ENCODE results near the gene DDR1.

The DDR1 gene

GRCh38 chr6:30840084-30840934 is 44.0 kb upstream of the DDR1 start:
- no peak for TF ChIP-seq OSR1 (CRISPR knock-in tag; IDR thresholded peaks at IDR 0.05)
- no peak for TF ChIP-seq PPARA (CRISPR knock-in tag; IDR thresholded peaks at IDR 0.05; ENCODE audit: borderline replicate concordance)
- TF ChIP-seq RARB (CRISPR knock-in tag; IDR thresholded peaks at IDR 0.05) = no peak
- no peak for TF ChIP-seq ZNF565 (CRISPR knock-in tag; conservative IDR thresholded peaks at IDR 0.05; ENCODE audit: low read depth)
- no peak for TF ChIP-seq BACH2 (CRISPR knock-in tag; IDR thresholded peaks at IDR 0.05; ENCODE audit: borderline replicate concordance)
- TF ChIP-seq ISL1 (CRISPR knock-in tag; IDR thresholded peaks at IDR 0.05) = no peak
- TF ChIP-seq TCF4 (CRISPR knock-in tag; IDR thresholded peaks at IDR 0.05; ENCODE audit: borderline replicate concordance) = no peak
- no peak for TF ChIP-seq ZFP3 (CRISPR knock-in tag; IDR thresholded peaks at IDR 0.05)
- TF ChIP-seq ZNF8 (CRISPR knock-in tag; IDR thresholded peaks at IDR 0.05) = no peak
- TF ChIP-seq, protein P1, sequence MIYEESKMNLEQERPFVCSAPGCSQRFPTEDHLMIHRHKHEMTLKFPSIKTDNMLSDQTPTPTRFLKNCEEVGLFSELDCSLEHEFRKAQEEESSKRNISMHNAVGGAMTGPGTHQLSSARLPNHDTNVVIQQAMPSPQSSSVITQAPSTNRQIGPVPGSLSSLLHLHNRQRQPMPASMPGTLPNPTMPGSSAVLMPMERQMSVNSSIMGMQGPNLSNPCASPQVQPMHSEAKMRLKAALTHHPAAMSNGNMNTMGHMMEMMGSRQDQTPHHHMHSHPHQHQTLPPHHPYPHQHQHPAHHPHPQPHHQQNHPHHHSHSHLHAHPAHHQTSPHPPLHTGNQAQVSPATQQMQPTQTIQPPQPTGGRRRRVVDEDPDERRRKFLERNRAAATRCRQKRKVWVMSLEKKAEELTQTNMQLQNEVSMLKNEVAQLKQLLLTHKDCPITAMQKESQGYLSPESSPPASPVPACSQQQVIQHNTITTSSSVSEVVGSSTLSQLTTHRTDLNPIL (CRISPR knock-in tag; IDR thresholded peaks at IDR 0.05; ENCODE audit: low read depth) = no peak
- TF ChIP-seq ESRRG (CRISPR knock-in tag; IDR thresholded peaks at IDR 0.05) = no peak
- TF ChIP-seq ZNF70 (CRISPR knock-in tag; IDR thresholded peaks at IDR 0.05) = no peak
- no peak for TF ChIP-seq SNAI2 (CRISPR knock-in tag; IDR thresholded peaks at IDR 0.05)
- TF ChIP-seq, protein P2, sequence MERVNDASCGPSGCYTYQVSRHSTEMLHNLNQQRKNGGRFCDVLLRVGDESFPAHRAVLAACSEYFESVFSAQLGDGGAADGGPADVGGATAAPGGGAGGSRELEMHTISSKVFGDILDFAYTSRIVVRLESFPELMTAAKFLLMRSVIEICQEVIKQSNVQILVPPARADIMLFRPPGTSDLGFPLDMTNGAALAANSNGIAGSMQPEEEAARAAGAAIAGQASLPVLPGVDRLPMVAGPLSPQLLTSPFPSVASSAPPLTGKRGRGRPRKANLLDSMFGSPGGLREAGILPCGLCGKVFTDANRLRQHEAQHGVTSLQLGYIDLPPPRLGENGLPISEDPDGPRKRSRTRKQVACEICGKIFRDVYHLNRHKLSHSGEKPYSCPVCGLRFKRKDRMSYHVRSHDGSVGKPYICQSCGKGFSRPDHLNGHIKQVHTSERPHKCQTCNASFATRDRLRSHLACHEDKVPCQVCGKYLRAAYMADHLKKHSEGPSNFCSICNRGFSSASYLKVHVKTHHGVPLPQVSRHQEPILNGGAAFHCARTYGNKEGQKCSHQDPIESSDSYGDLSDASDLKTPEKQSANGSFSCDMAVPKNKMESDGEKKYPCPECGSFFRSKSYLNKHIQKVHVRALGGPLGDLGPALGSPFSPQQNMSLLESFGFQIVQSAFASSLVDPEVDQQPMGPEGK (CRISPR knock-in tag; IDR thresholded peaks at IDR 0.05; ENCODE audit: borderline replicate concordance) = no peak
- ATAC-seq = no peak

GRCh38 chr6:30840935-30841643 is 43.2 kb upstream of the DDR1 start:
- ATAC-seq = no peak
- no peak for TF ChIP-seq ESRRG (CRISPR knock-in tag; IDR thresholded peaks at IDR 0.05)
- TF ChIP-seq, protein P3, sequence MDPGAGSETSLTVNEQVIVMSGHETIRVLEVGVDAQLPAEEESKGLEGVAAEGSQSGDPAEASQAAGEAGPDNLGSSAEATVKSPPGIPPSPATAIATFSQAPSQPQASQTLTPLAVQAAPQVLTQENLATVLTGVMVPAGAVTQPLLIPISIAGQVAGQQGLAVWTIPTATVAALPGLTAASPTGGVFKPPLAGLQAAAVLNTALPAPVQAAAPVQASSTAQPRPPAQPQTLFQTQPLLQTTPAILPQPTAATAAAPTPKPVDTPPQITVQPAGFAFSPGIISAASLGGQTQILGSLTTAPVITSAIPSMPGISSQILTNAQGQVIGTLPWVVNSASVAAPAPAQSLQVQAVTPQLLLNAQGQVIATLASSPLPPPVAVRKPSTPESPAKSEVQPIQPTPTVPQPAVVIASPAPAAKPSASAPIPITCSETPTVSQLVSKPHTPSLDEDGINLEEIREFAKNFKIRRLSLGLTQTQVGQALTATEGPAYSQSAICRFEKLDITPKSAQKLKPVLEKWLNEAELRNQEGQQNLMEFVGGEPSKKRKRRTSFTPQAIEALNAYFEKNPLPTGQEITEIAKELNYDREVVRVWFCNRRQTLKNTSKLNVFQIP (CRISPR knock-in tag; IDR thresholded peaks at IDR 0.05; ENCODE audit: borderline replicate concordance, low read depth) = no peak

GRCh38 chr6:30841644-30842504 is 42.4 kb upstream of the DDR1 start:
- TF ChIP-seq ZC3H10 (CRISPR knock-in tag; IDR thresholded peaks at IDR 0.05) = no peak
- TF ChIP-seq, protein P2 (CRISPR knock-in tag; IDR thresholded peaks at IDR 0.05; ENCODE audit: borderline replicate concordance) = no peak
- TF ChIP-seq, protein P4, sequence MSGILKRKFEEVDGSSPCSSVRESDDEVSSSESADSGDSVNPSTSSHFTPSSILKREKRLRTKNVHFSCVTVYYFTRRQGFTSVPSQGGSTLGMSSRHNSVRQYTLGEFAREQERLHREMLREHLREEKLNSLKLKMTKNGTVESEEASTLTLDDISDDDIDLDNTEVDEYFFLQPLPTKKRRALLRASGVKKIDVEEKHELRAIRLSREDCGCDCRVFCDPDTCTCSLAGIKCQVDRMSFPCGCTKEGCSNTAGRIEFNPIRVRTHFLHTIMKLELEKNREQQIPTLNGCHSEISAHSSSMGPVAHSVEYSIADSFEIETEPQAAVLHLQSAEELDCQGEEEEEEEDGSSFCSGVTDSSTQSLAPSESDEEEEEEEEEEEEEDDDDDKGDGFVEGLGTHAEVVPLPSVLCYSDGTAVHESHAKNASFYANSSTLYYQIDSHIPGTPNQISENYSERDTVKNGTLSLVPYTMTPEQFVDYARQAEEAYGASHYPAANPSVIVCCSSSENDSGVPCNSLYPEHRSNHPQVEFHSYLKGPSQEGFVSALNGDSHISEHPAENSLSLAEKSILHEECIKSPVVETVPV (CRISPR knock-in tag; IDR thresholded peaks at IDR 0.05) = no peak
- TF ChIP-seq ZFP30 (CRISPR knock-in tag; IDR thresholded peaks at IDR 0.05) = no peak
- TF ChIP-seq ZNF565 (CRISPR knock-in tag; conservative IDR thresholded peaks at IDR 0.05; ENCODE audit: low read depth) = no peak
- TF ChIP-seq PPARA (CRISPR knock-in tag; IDR thresholded peaks at IDR 0.05; ENCODE audit: borderline replicate concordance) = no peak
- no peak for TF ChIP-seq SNAI2 (CRISPR knock-in tag; IDR thresholded peaks at IDR 0.05)
- no peak for TF ChIP-seq ESRRG (CRISPR knock-in tag; IDR thresholded peaks at IDR 0.05)
- no peak for TF ChIP-seq TCF4 (CRISPR knock-in tag; IDR thresholded peaks at IDR 0.05; ENCODE audit: borderline replicate concordance)
- TF ChIP-seq RARB (CRISPR knock-in tag; IDR thresholded peaks at IDR 0.05) = no peak
- no peak for TF ChIP-seq ISL1 (CRISPR knock-in tag; IDR thresholded peaks at IDR 0.05)
- TF ChIP-seq CSDC2 (CRISPR knock-in tag; IDR thresholded peaks at IDR 0.05) = no peak
- TF ChIP-seq TOX (CRISPR knock-in tag; IDR thresholded peaks at IDR 0.05; ENCODE audit: borderline replicate concordance) = no peak
- no peak for TF ChIP-seq ZNF70 (CRISPR knock-in tag; IDR thresholded peaks at IDR 0.05)
- TF ChIP-seq BACH2 (CRISPR knock-in tag; IDR thresholded peaks at IDR 0.05; ENCODE audit: borderline replicate concordance) = no peak
- TF ChIP-seq ZNF8 (CRISPR knock-in tag; IDR thresholded peaks at IDR 0.05) = no peak
- no peak for TF ChIP-seq OSR1 (CRISPR knock-in tag; IDR thresholded peaks at IDR 0.05)
- ATAC-seq = no peak
